ENCODE measurements around the gene NKD1.

Gene NKD1

DNA sequence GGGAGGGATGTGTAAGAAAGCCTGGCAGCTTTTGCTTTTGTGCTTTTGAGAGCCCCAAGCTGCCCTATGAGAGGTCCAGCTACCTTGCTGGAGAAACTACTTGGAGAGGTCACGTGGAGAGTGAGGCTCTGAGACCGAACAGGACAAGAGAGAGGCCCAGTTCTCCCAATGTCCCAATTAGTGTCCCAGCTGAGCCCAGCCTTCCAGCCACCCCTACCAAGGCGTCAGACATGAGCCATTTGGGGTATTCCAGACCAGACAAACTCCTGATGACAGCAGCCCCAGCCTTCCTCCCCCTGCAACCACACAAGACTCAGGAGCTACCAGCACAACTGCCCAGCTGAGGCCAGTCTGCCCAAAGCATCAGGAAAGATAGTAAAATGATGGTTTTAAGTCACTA lies 35.0 kb downstream of the NKD1 start:
- no peak for DNase-seq

DNA sequence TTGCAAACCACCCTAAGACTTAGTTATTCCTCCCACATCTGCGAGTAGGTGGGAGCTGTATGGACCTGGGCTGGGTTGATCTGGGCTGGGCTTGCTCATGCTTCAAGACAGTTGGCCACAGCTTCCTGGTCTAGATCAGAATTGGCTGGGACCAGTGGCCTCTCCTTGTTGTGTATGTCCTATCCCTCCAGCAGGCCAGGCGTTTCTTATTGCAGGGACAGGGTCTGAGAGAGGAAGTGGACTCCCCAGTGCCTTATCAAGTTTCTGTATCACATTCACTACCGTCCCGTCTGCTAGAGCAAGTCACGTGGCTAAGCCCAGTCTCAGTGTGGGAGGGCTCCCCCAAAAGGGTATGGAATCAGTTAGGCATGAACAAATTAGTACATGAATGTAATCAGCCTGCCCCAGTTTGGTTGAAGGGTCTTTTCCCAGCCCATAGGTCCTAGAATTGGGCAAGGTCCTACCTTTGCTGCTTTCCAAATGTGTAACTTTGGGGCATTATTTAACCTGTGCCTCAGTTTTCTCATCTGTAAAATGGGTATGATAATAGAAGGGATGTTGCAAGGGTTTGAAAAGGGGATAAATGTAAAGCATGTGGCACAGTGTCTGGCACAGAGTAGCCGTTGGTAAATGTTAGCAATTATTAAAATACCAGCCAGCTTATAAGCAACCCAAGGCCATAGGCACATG lies 36.0 kb downstream of the NKD1 start:
- no peak for DNase-seq

DNA sequence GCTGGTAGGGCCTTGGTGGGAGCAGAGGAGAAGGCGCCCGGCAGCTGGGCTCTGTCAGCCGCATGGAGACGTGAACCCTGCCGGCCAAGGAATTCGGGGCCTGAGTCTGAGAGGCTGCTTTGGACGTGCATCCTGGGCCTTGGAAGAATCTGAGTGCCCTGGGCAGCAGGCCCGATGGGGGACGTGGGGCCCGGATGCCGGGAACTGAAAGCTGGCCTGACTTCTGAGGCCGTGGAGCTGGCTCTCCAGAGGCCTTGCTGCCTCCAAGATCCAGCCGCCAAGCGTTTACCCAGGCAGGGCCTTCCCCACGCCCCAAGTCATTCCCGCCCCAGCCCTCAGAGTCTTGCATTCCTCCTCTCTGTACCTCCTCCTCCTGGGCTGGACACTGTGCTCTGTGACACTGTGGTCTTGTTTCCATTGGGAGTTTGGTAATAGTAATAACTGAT lies 37.2 kb downstream of the NKD1 start:
- DNase-seq, result no peak

DNA sequence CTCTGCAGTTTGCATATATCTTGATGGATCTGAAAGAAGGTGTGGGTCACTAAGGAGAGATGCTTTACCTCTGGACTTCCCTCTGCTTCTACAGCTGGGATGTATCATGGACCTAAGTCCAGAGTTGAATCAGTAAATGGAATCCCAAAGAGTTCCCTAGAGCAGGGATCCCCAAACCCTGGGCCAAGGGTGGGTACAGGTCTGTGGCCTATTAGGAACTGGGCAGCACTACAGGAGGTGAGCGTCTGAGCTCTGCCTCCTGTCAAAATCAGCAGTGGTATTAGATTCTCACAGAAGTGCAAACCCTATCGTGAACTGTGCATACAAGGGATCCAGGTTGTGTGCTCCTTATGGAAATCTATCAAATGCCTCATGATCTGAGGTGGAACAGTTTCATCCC lies 39.3 kb downstream of the NKD1 start:
- DNase-seq, result no peak

DNA sequence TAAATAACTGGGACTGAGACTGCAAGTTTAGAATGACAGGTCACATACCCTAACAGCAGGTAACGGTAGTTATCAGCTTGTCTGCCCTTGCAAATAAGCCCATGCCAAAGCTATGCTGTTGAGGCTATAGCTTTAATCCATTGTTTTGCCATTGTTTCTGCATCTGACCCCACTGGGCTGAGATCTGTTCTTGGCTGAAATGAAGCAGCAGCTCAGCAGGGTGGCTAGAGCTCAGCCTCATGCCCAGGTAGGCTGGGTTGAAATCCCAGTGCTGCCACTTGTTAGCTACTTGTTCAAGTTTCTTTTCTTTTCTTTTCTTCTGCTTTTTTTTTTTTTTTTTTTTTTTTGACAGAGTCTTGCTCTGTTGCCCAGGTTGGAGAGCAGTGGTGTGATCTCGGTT lies 40.1 kb downstream of the NKD1 start:
- DNase-seq, result no peak

DNA sequence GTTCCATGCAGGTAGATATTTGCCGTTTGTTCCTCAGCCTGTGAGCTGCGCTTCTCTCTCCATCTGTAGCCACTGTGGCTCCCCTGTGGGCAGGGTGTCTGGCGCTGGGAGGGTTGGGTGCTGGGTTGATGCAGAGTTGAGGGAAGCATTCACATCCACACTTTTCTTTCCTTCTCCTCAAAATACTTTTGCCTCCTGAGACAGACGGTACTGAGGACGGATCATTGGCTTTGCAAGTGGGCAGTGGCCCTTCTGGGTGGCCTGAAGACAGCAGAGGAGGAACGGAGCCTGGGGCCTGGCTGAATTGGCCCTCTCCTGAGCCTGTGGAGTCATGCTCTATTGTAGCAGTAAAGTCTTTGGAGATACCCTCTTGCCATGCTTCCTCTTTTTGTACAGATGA lies 43.0 kb downstream of the NKD1 start:
- DNase-seq, result no peak

DNA sequence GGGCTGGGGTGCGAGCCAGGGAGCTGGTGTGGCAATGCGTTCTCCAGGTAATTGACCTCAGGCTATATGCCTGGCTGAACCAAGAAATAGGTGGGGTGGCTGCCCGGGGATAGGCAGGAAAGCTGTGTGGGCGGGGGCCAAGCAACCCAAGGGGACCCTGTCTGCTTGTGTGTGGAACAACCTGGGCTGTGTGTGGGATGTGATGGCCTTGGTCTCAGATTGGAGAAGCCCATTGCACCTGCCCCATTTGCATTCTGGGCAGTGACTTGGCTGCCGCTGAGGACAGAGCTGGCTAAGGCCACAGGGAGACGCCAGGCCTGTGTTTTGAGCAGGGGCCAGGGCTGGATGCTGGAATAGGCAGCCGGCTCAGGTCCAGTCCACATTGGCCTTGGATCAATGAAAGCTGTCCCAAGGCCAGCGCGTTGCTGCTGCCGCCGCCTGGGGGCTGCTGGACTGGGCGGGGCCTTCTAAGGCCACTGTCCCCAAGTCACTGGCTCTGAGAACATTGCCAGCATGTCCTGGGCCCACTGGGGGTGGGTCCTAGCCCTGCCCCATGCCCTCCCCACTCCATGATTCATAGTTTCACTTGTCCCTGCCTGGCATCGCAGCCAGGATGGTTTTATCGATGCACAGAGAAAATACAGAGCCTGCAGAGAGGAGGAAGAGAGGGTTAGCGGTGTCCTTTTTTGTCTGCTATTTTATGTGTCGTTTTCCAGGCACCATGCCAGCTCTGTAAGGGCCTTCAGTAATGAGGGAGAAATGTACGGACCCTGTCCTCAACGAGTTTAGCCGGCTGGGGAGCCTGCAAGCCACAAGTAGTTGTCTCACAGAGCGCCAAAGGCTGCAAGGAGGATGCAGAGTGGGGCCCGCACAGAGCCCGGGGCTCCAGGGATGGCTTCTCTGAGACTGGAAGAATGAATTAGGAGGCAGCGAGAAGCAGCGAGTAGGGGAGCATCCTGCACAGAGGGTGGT lies 43.9 kb downstream of the NKD1 start:
- DNase-seq, result no peak

DNA sequence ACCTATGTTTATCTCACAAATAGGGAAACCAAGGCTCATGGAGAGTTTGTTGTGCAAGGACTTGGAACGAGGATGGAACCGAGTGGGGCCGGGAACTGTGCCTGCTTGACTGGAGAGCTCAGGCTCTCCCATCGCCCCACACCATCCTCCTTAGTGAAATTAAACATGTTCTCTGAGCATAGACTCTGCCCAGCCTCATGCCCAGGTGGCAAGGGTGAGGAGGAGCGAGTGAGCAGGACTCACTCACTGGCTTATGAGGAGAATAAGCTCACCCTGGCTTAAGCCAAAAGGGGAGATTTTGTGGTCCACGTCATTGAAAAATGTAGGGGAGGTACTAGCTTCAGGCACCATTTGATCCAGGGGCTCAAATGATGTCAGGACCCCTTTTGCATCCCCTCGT lies 44.8 kb downstream of the NKD1 start:
- no peak for DNase-seq

DNA sequence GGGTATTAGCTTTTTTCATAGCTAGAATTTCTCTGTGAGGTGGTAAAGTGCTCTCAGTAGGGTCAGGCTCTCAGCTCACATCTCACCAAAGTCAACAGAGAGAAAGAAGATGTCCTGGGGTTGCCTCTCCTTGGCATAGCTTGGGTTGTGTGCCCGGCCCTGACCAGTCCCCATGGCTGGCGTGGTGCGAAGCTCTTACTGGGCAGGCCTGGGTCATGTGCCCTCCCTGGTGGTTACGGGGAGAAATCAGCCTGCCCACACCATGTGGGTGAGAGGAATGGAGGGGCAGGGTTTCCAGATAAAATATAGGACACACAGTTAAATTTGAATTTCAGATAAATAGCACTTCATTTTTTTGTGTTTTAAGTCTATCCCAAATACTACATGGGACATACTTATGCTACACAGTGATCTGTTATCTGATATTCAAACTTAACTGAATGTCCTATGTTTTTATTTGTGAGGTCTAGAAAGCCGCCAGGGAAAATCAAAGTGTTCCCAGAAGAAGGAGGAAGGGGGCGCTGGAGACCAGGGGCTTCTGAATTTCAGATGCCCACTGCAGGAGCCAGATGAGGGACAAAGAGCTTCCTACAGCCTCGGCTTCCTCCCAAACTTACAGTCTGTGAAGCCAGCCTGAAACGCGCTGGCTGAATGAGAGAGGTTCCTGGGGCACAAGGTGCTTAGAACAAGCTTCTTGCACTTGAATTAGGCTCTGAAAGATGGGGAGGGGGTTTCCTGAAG lies 45.4 kb downstream of the NKD1 start:
- DNase-seq, result no peak

DNA sequence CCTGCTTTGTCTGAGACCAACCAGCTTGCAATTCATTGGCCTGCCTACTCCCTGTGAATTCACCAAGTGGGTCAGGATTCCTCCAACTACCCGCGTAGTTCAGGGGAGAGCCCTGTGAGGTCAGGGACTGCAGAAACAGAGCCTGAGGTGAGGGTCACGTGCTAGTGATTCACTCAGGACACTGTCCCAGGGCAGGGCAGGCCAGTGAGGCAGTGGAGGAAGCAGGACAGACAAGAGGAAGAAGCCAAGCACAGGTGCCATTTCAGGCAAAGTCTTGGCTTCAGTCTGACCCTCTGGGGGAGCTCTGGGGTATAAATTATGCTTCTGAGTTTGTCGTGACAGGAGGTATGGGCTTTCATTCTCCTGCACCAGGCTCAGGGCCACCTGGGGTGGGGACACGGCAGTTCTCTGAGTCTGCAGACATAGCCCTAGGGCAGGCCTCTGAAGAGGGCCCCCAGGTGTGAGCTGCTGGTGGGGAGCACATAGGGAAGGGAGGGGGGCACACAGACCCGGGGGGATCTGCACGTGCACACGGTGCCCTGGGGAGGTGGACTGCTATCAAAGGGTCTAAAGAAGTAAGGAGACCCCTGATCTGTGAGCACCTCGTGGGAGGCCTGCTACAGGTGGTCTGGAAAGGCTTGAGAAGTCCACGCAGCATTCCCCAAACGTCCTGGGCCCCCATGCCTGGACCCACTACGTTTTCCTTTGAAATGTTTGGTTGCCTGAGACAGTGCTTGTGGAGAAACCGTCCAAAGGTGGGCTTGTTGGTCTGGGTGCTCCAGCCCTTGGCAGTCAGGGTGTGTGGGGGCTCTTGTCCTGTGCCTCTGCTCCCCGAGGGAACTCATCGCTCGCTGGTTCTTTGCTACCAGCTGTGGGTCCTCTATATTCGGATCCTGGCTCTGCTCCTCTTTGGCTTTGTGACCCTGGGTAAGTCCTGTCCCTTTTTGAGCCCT lies 46.4 kb downstream of the NKD1 start:
- DNase-seq, result no peak

DNA sequence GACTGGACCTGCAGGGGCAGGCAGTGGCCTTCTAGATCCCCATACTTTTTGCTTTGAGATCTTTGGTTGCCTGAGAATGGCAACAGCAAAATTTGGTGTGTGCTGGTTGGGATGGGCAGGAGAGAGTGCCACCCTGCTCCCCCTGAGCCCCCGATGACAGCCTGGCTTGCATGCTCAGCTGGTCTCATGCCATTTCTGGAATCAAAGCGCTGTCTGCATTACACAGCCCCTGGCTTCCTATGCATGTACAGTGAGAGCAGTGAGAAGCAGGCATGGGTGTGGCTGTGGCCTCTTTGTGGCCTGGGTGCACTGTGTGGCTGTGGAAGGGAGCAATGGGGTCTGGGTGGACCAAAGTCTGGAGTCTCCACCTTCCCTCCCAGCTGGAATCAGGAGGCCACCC lies 47.7 kb downstream of the NKD1 start:
- DNase-seq, result no peak

DNA sequence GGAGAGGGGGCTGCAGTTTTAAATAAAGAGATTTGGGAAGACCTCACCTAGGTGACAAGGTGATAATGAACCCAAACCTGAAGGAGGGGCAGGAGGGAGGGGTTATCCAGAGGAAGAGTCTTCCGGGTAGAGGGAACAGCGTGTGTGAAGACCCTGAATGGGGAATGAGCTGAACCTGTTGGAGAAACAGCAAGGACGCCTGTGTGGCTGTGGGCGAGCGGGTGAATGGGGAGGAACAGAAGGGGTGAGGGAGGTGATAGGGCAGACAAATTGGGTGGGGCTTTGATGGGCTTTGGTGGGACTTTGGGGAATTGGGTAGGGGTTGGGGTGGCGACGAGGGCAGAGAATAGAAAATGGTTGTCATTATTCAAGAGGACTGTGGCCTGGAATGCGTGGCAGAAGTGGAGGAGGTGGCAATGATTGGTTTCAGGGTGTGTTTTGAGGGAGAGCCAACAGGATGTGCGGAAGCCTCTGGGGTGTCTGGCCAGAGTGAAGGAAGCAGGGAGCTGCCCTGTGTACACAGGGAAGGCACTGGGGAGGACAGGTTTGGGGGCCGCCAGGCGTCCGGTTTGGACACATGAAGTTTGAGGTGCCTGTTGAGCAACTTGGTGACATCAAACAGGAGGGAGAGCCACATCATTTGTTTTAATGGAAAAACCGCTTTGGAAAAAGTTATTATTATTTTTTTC lies 48.7 kb downstream of the NKD1 start:
- DNase-seq, result no peak

DNA sequence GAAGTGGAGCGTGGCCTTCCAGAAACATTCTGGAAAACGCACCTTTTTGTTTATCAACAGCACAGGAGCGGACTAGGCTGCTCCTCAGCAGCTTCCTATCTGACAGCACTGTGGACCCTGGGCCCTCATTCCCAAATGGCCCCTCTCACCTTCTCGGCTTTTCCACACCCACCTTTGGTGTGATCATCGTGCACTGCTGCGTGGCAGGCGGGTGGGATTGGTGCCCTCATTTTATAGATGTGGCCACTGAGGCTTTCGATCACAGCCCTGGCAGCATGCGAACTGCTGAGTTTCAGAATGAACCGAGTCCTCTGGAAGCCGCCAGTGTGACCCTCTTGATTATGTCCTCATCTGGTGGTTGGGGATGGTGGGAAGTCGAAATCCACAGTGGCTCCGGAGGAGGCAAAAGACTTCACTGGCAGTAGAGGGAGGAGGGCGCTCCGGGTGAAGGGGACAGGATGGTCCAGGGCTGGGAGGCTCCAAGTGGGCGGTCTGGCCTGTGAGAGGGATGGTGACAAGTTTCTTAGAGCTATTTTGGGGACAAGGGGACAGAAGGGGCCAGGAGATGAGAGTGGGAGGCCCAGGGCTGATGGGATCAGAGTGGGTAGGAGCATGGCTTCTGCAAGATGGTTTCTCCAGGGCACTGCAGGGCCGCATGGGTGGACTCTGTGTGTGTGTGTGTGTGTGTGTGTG lies 49.5 kb downstream of the NKD1 start:
- DNase-seq, result no peak

DNA sequence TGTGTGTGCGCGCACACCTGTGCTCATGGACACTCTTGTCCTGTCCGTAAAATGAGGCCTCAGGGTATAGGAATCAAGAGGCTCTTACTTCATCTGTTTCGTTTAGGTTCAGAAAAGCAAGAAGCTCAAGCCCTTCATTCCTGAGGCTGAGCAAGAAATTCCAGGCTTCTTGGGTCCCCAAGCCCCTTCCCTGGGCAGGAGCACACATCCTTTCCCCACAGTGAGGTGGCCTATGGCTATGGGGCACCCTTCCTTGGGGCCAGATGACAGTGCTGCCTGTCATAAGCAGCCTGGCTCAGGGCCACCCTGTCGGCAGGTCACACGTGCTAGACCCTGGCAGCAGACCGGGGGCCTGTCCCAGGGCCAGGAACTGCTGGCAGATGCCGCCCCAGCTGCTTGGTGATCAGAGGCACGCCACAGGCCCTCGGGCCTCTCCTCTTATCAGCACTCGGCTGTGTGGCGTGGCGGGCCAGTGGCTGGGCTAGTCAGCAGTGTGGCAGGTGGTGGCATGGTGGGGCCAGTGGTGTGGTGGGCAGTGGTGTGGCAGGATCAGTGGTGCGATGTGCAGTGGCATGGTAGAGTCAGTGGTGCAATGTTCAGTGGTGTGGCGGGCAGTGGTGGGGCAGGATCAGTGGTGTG lies 50.2 kb downstream of the NKD1 start:
- no peak for DNase-seq

DNA sequence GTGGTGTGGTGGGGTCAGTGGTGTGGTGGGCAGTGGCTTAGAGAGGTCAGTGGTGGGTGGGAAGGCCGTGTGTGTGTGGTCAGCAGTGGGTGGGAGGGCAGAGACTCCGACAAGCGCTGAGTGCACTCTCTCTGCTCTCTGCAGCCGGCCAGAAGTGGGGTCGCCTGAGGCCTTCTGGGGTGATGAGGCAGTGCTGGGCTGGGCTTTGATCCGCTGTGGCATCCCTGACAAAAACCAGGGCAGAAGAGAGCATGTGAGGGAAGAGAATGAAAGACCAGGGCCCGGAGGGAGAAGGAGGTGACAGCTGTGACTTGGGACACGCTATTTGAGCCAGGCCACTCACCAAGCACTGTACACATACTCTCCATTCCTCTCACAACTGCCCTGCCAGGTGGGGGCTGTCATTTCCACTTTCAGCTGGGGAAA lies 50.8 kb downstream of the NKD1 start:
- DNase-seq, result no peak

DNA sequence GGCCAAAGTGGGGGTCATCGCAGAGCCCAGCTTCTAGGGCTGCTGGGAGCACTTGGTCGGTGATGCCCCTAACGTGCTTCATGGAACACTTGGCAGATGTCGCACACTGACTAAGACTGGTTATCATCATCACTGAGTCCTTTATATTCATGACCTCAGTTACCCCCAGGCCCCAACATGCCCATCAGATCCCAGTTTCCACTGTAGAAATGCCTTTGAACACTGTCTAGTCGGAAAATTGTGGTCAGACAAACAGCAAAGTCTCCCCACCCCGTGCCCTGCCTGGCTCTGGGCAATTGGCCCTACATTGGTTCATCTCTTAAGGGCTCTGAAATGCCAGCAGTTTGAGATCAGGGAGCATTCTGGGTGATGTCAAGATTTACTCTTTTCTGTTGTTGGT lies 51.3 kb downstream of the NKD1 start:
- no peak for DNase-seq

DNA sequence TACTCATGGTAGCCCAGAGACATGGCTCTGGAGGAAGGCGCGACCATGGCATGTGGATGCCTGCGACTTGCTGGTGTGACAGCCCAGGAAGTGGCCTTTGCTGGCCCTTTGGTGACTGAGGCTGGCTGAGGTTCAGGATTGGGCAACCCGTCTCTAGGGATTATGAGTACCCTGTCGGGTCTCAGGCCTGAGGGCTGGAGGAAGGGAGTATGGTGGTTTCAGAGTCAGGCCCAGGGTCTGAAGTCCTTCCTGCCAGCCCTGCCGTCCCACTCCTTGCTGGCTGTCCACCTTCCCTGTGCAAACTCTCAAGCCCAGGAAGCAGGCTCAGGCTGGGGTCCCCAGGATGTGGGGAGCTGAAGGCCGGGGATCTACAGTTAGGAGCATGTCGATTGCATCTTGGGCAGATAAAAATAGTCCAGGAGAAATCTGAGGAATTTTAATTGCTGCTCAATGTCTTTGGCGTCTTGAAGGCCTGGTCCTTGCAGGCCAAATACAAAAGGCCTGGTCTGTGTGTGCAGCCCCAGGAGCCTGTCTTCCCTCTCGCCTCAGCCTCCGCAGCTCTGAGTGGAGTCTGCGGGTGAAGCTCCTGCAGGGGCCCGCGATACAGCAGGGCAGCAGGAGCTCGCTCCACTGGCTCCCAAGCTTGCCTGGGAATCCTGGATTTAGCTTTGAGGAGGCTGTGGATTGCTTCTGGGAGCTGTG lies 52.5 kb downstream of the NKD1 start:
- DNase-seq, result no peak

DNA sequence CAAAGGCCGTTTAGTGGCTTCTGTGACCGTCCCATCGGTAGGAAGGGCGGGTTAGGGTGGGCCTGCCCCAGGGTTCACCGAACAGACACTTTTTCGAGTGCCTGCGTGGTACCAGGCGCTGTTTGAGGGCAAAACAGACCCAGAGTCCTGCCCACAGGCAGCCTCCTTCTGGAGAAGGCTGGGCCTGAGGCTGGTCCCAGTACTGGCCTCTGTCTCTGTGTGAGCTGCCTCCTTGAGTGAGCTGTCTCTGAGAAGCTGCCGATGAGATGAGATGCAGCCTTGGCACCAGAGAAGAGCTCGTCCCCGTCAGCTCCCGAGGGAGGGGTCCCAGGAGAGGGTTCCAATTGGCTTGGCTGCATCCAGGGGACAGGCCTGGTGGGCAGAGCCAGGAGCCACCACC lies 53.1 kb downstream of the NKD1 start:
- no peak for DNase-seq

DNA sequence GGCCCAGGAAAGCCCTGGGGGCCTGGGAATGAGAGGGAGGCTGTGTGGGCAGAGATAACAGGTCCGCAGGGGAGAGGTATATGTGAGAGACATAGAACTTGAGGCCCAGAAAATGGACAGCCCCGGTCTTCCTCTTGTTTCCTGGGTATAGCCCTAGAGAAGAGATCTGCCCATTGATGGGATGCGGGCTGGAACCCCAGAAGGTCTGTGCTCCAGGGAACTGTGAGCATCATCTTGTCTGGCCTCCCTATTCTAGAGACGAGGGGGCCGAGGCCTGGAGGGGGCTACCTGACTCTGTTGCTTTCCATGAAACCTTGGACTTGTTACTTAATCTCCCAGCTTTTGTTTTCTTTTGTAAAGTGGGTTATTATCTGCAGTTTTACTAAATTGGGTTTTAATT lies 53.9 kb downstream of the NKD1 start:
- DNase-seq, result no peak

Data from activated CD8-positive, alpha-beta memory T cell treated with anti-CD3 and anti-CD28 coated beads, Interleukin-2, amount 50 U/mL, for 4 hours (primary cell).